ENCODE measurements around the gene CD47. TPM values are rescaled to one million over a fixed set of nuclear protein-coding genes. Genes with fewer than 3 reads are reported as not detected.

Gene CD47
- 100 to 1,000 TPM in 4 of 6 donors, 10 to 100 TPM in 2; 79.6 to 352 (median 229) TPM for total RNA-seq

GRCh38 chr3:108090701-108091497 lies at the start of gene CD47:
CD47 (minus strand) TSS chr3:108091031; CDS start chr3:108090908, 123 bp downstream.
- peaks cover 7 to 44% (median 16%) of the 10 kb centered on the region in 4 donors for H3K4me1 ChIP-seq
- TF ChIP-seq CTCF (IDR thresholded peaks at IDR 0.05) (peak in 1 of 6 experiments; percentile 21), POLR2A (IDR thresholded peaks at IDR 0.05) (peak in 3 of 4 donors; percentile 88 to 97 (median 96)), EP300 (IDR thresholded peaks at IDR 0.05) (peak in 2 of 4 donors; percentile 2 to 27), POLR2AphosphoS5 (IDR thresholded peaks at IDR 0.05) (peak; percentile 78 to 92)
- DNase-seq = peak; percentile 97 to 100
- peak within 1 kb of the TSS; percentile 94 to 97 (median 96) for H3K27ac ChIP-seq
- H3K36me3 ChIP-seq = no peaks in the 10 kb centered on the region
- H3K27me3 ChIP-seq = no peaks in the 10 kb centered on the region
- peak; percentile 92 to 97 for ATAC-seq (ENCODE audit: low FRiP score in 2 of 2)
- 0% methylated on average over 15 to 42 of the region's 106 CpGs for WGBS, 2 donors
- peak within 1 kb of the TSS; percentile 82 to 92 (median 86) for H3K4me3 ChIP-seq
- H3K9me3 ChIP-seq = no peaks in the 10 kb centered on the region

GRCh38 chr3:108137460-108137814 lies 46.6 kb upstream of the CD47 start:
- WGBS, 2 donors = 66 to 69% methylated on average over 5 of the region's 5 CpGs
- no peak overlapping the region for H3K4me3 ChIP-seq
- ATAC-seq (ENCODE audit: low FRiP score in 2 of 2) (no peak), DNase-seq (no peak)
- H3K36me3 ChIP-seq = no peaks in the 10 kb centered on the region
- H3K27me3 ChIP-seq = no peaks in the 10 kb centered on the region
- TF ChIP-seq POLR2AphosphoS5 (IDR thresholded peaks at IDR 0.05) (no peak), CTCF (IDR thresholded peaks at IDR 0.05) (no peak), POLR2A (IDR thresholded peaks at IDR 0.05) (no peak), EP300 (IDR thresholded peaks at IDR 0.05) (no peak)
- H3K9me3 ChIP-seq = no peaks in the 10 kb centered on the region
- H3K27ac ChIP-seq = peak overlapping the region; percentile 67 to 83 (median 76)
- peaks cover 6 to 21% (median 17%) of the 10 kb centered on the region in 4 donors for H3K4me1 ChIP-seq

GRCh38 chr3:108136561-108137459 lies 46.0 kb upstream of the CD47 start:
- H3K27ac ChIP-seq = peak overlapping the region; percentile 73 to 83 (median 80)
- ATAC-seq (ENCODE audit: low FRiP score in 2 of 2) = peak in 1 of 2 donors; percentile 76
- WGBS, 2 donors = 68% methylated on average over 13 of the region's 13 CpGs
- no peaks in the 10 kb centered on the region for H3K27me3 ChIP-seq
- no peaks in the 10 kb centered on the region for H3K36me3 ChIP-seq
- no peak overlapping the region for H3K4me3 ChIP-seq
- DNase-seq = peak in 1 of 2 donors; percentile 43
- no peaks in the 10 kb centered on the region for H3K9me3 ChIP-seq
- peaks cover 12 to 27% (median 18%) of the 10 kb centered on the region in 4 donors for H3K4me1 ChIP-seq
- TF ChIP-seq POLR2A (IDR thresholded peaks at IDR 0.05) = peak in 1 of 4 donors; percentile 25
- TF ChIP-seq EP300 (IDR thresholded peaks at IDR 0.05) = peak in 1 of 4 donors; percentile 24
- no peak for TF ChIP-seq CTCF (IDR thresholded peaks at IDR 0.05)
- no peak for TF ChIP-seq POLR2AphosphoS5 (IDR thresholded peaks at IDR 0.05)

GRCh38 chr3:108134555-108134880 lies 43.7 kb upstream of the CD47 start:
- DNase-seq (no peak), ATAC-seq (ENCODE audit: low FRiP score in 2 of 2) (peak in 1 of 2 donors; percentile 5)
- no peaks in the 10 kb centered on the region for H3K27me3 ChIP-seq
- peaks cover 21 to 35% (median 22%) of the 10 kb centered on the region in 4 donors for H3K4me1 ChIP-seq
- H3K4me3 ChIP-seq = no peak overlapping the region
- H3K9me3 ChIP-seq = no peaks in the 10 kb centered on the region
- no peaks in the 10 kb centered on the region for H3K36me3 ChIP-seq
- H3K27ac ChIP-seq = peak overlapping the region in 3 of 4 donors; percentile 17 to 58 (median 53)
- WGBS, 2 donors = 25 to 34% methylated on average over 1 of the region's 1 CpG
- TF ChIP-seq POLR2AphosphoS5 (IDR thresholded peaks at IDR 0.05) = no peak
- no peak for TF ChIP-seq POLR2A (IDR thresholded peaks at IDR 0.05)
- no peak for TF ChIP-seq EP300 (IDR thresholded peaks at IDR 0.05)
- TF ChIP-seq CTCF (IDR thresholded peaks at IDR 0.05) = no peak
